ENCODE data around the gene IGSF6.

DNA sequence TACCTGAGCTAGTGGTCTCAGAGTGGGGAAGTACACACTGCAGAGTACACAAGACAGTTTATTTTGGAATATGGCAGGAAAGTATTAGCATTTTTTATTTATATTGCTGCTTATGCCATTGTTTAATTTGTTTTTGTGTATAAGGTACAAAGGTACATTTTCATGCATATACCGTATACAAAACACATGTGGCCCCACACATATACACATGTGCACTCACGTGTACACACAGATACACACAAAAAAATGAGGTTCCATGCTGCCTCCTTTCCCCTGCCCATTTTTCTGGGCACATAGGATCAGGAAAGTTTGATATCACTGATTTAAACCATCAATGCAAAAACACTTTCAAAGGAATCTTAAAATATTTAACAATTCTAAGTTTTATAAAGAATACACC lies 12.9 kb downstream of the IGSF6 start:
- TF ChIP-seq TAF7 (optimal IDR thresholded peaks at IDR 0.05; ENCODE audit: borderline replicate concordance, low read depth, low read length) (no peak), SP2 (IDR thresholded peaks at IDR 0.05; ENCODE audit: low read length) (no peak), POLR2A (IDR thresholded peaks at IDR 0.05; ENCODE audit: control extremely low read depth in 1 of 2, low read depth in 2 of 2, low read length in 2 of 2) (no peak), EZH2 (IDR thresholded peaks at IDR 0.05; ENCODE audit: low read depth, low read length, severe bottlenecking) (no peak)
- TF ChIP-seq, protein P1, sequence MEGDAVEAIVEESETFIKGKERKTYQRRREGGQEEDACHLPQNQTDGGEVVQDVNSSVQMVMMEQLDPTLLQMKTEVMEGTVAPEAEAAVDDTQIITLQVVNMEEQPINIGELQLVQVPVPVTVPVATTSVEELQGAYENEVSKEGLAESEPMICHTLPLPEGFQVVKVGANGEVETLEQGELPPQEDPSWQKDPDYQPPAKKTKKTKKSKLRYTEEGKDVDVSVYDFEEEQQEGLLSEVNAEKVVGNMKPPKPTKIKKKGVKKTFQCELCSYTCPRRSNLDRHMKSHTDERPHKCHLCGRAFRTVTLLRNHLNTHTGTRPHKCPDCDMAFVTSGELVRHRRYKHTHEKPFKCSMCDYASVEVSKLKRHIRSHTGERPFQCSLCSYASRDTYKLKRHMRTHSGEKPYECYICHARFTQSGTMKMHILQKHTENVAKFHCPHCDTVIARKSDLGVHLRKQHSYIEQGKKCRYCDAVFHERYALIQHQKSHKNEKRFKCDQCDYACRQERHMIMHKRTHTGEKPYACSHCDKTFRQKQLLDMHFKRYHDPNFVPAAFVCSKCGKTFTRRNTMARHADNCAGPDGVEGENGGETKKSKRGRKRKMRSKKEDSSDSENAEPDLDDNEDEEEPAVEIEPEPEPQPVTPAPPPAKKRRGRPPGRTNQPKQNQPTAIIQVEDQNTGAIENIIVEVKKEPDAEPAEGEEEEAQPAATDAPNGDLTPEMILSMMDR (IDR thresholded peaks at IDR 0.05; ENCODE audit: control extremely low read depth in 1 of 3, insufficient read depth in 1 of 3, low read depth in 1 of 3, low read length in 3 of 3) = no peak
